Vagina (tissue), 2 donors: ENCODE data around the gene FXYD6.

Experiments
- POLR2A ChIP-seq, 2 donors: fragments of 450-650 bp; IDR thresholded peaks; one replicate each; pipeline ENCODE4 v1.6.1; 2017; ENCODE audit warnings: antibody characterized with exemption in 2 of 2, mild to moderate bottlenecking in 2 of 2, moderate library complexity in 2 of 2
- TF ChIP-seq, protein P1 (sequence below), 3 experiments: fragments of 450-650 bp in 2 of 3; fragments of 200-600 bp in 1 of 3; sonication (generic) in 1 of 3; IDR thresholded peaks; one replicate each; pipeline ENCODE4 v1.5.1; 2017 to 2019; ENCODE audit warnings: antibody characterized with exemption in 3 of 3, mild to moderate bottlenecking in 2 of 3, moderate library complexity in 2 of 3

DNA sequence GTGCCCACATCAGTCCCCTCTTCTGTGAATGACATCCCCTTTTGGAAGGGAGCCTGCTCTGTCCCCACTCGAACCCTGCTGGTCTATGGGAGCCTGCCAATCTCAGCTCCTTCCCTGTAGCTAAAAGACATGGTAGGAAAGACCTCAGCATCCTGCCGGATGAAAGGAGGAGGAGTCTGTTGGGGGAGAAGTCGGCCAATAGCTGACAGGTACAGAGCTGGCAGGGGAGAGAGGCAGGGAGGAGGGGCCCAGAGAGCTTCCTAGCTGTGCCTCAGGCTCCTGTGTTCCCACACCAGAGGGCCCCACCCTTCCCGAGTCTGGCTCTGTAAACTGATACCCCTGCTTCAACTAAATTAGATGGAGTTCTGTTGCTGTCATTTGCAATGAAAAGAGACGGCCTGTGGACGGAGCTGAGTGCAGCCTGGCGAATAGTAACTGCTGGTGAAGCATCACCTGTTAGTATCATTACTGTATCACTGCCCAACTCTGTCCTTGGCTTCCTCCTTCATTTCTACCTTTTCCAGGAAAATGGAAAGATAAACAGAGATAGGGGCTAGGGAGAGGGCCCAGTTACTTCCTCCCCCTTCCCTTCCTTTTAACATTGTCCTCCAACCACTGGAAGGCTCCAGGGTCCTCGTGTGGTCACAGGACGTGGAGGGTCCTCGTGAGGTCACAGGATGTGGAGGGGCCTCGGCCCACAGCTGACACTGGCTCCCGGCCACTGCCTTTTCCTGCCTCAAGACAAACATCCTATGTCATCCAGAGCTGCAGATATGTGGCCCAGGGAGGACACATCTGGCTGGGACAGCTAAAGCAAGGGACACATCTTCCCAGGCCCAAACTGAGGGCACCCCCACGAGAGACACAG is 15.1 kb downstream of the FXYD6 start:
- TF ChIP-seq, protein P1, sequence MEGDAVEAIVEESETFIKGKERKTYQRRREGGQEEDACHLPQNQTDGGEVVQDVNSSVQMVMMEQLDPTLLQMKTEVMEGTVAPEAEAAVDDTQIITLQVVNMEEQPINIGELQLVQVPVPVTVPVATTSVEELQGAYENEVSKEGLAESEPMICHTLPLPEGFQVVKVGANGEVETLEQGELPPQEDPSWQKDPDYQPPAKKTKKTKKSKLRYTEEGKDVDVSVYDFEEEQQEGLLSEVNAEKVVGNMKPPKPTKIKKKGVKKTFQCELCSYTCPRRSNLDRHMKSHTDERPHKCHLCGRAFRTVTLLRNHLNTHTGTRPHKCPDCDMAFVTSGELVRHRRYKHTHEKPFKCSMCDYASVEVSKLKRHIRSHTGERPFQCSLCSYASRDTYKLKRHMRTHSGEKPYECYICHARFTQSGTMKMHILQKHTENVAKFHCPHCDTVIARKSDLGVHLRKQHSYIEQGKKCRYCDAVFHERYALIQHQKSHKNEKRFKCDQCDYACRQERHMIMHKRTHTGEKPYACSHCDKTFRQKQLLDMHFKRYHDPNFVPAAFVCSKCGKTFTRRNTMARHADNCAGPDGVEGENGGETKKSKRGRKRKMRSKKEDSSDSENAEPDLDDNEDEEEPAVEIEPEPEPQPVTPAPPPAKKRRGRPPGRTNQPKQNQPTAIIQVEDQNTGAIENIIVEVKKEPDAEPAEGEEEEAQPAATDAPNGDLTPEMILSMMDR (IDR thresholded peaks at IDR 0.05): no peak
- TF ChIP-seq POLR2A (IDR thresholded peaks at IDR 0.05): no peak
